Stimulated activated CD8-positive, alpha-beta memory T cell treated with anti-CD3 and anti-CD28 coated beads, Interleukin-4, amount 100 ng/mL, for 1 hour (primary cell): ENCODE measurements around the gene MPEG1.

Experiments used
- DNase-seq, 2 donors: peaks; one replicate each; pipeline ENCODE4 v3.0.0-alpha.2; 2020; ENCODE audit warnings: low read depth in 2 of 2, low spot score in 1 of 2

Gene MPEG1

DNA sequence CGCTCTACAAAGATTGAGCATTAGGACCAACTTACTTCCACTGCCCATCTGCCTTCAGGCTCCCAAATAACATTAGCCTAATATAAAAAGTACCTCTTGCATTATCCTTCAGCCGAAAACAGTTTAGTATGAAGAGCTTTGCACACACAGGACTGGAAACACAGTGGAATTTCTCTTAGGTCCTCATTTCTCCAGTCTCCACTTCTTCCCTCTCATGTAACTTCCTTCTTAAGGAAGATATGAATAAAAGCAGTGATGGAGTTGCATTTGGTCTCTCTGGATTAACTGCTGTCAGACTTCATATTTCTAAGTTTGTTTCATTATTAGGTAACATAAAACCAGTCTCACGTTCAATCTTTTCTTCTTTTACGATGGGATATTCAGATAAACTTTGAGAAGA lies 5.6 kb upstream of the MPEG1 start:
- DNase-seq, result no peak

DNA sequence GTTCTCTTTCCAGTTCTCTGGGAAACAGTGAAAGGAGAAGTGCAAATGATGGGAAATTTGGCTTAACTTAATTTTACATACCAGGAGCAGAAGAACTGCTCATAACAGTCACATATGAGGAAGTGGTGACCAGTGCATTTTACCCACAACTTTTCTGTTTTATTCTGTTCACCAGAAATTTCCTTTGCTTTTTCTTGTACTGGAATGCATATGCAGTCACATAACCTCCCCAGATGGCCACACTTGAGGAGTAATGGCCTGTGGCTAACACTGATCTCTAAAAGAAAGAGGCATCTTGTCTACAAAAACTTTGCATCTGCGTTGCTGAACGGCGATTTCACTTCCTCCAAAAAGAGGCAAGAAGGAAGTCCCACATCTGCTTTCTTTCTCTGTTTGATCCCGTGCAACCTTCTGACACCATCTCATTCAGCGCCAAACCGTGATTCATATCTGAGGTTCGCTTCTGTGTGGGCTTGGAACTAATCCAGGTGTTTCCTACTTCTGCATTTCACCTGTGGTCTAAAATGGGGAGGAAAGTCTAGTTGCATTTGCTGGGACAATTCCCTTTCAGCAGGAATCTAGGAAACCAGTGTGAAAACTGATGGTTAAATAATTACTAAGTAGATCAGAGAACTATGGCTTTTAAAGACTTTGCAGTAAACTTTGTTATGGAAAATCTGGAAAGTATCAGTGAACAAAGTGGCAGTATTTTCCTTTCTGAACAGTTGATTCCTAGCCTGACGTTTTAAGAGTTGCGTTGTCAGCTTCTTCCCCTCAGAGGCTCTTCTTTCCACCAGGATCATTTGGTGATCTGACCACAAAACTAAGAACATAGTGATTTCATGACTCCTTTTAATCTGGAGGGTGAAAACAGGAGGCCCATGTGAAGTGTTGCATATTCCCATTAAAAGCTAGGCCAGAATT lies 4.2 kb upstream of the MPEG1 start:
- no peak for DNase-seq

DNA sequence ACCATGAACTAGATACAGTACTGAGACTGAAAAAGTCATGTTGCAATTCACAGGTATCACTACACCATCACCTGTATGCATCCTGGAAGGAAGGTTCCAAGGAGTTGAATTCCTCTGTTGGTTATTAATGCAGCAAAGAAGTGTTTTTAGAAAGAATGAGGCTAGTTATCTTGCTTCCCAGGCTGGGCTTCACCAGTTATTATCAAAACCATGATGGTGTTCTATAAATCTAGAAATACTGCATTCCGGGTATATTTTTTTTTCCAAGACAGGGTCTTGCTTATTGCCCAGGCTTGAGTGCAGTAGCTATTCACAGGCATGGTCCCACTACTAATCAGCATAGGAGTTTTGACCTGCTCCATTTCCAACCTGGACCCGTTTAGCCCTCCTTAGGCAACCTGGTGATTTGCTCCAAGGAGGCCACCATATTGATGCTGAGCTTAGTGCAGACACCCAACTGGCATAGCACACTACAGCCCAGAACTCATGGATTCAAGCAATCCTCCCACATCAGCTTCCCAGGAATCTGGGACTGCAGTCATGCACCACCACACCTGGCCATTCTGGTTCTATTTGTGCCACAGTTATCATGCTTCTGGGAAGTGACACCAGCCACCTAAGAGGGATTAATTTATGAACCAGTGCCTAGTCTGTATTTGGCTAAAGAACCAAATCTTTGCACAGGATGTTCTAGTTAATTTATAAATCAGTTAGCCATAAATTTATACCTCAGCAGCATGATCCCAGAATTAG lies 1.6 kb upstream of the MPEG1 start:
- DNase-seq, result no peak

DNA sequence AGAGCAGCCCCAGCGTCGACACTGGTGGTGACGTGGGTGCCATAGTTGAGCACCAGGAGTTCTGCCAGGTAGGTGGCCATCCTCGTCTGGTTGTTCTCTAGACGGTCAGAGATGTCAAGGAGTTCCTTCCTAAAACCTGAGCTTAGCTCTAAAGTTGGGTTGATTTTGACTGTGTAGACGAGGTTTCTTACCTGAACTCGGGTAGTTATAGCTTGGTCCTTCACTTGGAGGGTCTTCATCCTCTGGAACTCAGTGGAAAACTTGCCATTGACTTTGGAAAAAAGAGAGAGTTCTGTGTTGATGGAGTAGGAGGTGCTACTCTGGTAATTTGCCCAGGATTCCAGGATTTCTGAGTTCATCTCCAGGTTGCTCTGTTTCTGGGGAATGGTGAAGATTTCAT lies 505 bp downstream of the MPEG1 start:
- DNase-seq, result no peak

DNA sequence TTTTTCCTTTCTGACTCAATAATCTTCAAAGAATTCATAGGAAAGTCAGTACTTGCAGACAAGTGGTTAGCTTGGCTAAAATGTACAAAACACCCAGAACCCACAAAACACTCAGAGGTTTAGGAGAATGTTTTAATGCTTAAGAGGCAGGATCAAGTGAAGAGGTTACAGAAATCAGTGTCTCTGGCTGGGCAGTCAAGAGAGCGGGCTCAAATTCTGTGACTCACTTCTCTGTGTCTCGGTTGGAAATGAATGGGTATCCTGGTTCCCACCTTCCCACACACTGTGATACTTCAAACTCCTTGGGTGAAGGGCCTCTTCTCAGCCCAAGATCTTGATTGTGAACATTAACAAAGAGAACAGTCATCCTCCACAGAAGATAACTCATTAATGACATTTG lies 3.8 kb downstream of the MPEG1 start:
- DNase-seq, result no peak

DNA sequence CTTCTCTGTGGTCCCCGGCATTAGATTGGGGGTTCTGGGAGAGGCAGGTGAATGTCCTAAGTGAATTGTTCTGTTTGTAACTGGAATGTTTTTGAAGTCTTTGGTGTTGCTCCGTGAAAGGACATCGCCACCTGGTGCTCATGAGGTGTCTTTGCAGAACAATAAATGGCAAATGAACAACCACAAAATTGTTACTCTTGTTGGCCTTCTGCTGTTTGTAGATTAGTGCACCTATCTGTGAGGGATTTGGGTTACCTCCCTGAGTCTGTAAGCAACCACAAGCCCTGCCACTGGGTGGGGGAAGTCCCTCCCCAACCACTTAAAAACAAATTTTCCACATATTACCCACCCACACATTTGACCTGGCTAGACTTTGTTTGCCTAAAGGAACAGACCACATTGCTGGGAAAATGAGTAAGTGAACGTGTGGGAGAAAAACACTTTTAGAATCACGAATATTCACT lies 4.7 kb downstream of the MPEG1 start:
- DNase-seq, result peak in 1 of 2 donors; percentile 2

DNA sequence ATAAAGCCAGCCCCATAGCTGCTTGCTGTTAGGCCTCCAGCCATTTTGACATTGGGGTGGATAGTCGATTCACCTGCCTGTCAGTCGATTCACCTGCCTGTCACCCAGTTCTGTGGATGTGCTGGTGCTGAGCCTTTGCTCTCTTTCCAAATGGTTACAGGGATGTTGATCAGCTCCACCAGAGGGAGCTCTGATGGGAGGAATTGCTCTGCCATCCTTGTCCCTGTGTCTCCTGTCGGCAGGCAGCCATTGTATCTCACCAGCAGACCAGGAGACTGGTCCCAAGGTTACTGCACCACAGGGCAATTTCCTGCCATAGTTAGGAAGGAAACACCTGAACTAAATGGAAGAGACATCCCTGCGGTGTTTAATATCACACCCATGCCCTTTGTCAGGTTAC lies 6.1 kb downstream of the MPEG1 start:
- DNase-seq, result no peak

DNA sequence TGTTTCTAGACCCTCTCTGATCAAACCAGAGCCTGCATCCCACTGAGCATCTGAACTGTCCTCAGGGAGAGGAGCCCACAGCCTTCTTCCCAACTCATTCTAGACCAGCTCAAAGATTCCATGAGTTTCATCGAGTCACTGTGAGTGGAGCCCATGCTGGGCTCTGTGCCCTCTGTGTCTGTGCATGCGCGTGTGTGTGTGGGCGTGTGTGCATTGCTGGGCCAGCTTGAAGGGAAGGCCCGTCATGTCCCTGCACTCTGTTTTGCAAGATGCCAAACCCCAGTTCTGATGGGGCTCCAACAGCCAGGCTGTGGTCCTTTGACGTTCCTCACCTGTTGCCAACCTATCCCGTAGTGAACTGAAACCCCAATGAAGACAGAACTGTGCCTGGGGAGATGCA lies 7.1 kb downstream of the MPEG1 start:
- no peak for DNase-seq

DNA sequence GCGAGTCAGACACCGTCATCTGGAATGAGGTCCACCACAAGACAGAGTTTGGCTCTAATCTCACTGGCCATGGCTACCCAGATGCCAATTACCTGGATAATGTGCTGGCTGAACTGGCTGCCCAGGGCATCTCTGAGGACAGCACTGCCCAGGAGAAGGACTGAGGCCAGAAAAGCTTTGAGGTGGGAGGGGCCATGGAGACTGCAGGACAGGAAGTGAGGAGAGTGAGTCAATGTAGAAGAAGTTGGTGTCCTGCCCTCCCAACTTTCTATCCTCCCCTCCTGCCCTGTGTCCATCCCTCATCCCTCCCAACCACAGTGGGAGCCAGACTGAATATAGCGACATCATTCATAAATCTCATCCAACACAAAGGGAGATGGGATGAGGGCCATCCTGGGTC lies 8.0 kb downstream of the MPEG1 start:
- no peak for DNase-seq

DNA sequence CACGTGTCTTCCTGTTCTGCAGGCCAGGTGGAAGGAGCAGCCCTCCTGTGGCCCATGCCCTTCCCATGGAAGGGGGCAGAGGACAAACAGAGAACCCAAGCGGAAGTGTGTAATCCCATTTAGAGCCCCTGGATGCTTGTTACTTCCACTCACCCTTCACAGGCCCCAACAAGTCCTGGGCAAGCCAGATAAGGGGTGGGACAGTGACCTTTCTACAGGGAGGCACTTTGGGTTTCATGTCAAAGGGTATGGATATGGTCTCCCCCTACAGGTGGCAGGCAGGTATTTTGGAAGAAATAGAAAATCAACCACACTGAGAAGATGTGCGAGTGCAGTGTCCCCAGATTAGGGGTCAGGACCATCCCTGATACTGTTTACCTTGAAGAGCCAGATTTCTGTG lies 11.4 kb downstream of the MPEG1 start:
- DNase-seq, result no peak

DNA sequence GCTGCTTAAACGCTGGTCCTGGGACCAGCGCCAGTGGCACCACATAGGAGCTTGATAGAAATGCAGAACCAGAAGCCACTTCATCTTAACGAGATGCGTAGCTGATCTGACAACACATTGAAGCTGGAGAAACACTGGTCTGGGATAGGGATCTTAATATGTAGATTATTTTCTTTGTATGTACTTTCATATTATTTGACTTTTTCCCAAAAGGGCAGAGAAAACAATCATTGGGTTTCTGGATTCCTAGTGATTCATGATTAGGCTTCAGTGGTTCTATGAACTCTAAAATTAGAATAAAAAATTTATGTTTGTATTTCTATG lies 12.3 kb downstream of the MPEG1 start:
- DNase-seq, result no peak

DNA sequence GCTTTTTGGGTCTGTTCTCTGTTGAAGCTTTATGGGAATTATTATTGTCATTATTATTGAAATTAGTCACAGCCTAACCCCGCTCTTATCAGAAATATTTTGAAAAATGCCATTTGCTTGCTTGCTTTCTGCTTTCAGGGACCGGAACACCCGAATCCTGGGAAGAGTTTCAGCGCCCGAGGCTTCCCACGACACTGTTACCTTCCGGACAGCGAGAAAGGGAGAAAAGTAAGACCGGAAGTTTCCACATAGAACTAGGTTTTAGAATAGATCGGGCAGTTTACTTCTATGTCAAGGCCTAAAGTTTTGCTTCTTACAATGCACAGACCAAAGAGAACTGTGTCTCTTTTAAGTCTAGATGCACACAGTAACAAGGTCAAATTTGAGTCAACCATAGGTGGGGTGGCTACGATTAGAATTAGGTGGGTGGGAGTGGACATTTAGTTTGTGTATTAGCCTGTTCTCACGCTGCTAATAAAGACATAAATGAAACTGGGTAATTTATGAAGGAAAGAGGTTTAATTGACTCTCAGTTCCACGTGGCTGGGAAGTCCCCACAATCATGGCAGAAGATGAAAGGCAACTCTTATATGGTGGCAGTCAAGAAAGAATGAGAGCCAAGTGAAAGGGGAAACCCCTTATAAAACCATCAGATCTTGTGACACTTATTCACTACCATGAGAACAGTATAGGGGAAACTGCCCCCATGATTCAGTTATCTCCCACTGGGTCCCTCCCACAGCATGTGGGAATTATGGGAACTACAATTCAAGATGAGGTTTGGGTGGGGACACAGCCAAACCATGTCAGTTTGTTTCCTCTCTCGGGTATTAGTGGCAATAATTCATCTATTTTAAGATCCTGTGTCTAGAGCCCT lies 12.9 kb downstream of the MPEG1 start:
- DNase-seq, result no peak

DNA sequence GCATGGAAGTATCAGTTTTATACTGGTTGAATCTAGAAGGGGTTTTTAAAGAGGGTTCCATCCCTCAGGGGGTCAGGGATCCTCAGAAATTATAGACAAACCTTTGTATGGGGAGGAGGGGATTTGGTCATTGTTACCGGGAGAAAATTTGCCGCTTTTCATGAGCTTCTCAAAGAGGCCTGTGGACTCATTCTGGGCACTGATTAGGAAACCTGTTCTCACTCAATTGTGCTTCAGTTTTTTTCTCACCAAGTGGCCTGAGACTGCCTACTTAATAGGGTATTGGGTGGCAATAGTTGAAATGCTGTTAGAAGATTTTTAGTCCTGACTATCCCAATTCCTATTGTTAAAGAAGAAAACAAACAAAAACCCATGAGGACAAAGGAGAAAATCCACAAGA lies 14.0 kb downstream of the MPEG1 start:
- DNase-seq, result no peak

DNA sequence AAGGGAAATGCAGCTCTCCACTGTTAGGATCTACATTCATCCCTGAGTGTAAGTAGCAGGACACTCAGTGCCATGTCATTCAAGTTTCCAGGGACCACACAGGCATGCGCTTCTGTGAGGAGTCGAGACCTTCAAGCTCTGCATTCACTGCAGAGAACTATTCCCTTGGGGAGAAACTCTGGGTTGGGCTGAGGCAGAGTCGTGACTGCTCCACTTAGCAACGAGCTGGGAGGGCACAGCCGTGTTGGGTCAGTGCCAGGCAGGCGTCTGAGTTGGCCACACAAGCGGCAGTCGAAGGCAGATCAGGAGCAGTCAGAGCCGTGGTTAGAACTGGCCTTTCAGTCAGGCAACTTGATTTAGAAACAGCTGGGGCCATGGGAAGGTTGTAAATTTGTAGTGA lies 14.7 kb downstream of the MPEG1 start:
- DNase-seq, result no peak

DNA sequence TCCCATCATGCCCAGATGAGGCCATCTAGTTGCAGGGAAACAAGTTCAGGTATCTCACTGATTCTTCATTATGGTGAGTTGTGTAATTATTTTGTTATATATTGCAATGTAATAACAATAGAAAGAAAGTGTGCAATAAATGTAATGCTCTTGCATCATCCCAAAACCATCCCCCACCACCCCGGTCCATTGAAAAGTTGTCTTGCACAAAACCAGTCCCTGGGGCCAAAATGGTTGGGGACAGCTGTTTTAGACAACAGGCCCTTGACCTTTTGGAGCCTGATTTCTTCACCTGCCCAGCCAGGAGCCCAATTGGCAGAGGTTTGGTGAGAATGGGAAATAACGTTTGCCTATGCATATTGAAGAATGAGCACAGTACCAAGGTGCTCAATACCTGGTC lies 15.9 kb downstream of the MPEG1 start:
- DNase-seq, result no peak

DNA sequence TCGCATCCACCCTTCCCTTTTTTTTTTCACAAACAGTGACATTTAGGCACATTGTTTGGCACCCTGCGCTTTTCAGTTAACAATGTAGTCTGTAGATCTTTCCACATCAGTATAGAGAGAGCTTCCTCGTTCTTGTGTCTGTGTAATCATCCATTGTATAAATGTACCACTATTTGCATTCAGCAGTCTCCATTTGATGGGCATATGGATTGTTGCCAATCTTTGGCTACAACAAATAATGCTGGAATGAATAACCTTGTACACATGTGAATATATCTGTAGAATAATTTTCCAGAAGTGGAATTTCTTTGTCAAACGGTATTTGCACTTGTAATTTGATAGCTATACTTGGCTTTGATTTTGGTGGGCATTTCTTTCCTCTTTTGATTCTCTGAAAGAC lies 17.1 kb downstream of the MPEG1 start:
- no peak for DNase-seq

DNA sequence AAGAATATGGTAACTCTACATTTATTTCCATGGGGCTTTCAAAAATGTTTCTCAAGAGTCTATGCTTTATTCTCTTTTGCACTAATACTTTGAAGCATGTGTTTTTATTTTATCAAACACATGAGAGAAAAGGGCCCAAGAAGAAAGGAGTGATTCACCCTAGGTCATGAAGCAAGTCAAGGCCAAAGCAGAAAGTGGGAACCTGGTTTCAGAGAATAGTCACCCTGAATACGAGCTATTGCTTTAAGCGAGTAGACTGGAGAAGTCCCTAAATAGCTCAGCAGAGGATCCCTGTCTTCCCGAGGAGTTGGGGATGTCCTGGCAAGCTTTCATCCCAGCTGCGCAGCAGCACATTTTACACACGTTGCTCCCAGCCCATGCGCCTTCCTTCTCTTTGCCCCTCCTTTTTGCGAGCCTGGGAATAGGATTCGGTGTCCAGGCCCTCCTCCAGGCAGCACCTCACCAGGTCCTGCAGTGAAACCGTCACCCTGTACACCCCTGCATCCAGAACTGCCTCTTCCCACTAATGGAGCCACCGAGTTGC lies 19.1 kb downstream of the MPEG1 start:
- no peak for DNase-seq

DNA sequence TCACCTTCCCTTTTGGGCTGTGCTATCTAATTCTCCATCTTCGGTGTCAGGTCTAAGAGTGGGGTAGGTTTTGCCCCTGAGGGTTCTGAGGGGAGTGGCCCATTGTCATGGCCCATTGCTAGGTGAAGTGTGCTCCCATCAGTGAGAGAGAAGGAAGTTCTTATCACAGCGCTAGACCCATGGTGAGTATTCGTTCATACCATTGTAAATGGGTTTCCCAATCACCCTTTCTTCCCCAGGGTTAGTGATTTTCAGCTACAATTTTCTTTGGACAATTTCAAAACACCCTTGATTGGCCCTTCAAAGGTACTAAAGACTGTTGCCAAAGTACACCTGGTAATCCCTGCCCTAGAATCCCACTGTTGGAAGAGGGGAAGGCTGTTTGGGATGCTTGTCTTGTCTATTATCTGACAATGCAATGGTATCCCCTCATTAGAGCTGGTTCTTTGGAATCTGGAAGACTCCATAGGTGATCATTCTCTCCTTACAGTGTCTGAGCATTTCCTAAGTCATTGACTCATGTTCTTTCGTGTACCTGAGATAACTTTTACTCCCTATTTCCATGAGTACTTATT lies 20.2 kb downstream of the MPEG1 start:
- DNase-seq, result no peak

DNA sequence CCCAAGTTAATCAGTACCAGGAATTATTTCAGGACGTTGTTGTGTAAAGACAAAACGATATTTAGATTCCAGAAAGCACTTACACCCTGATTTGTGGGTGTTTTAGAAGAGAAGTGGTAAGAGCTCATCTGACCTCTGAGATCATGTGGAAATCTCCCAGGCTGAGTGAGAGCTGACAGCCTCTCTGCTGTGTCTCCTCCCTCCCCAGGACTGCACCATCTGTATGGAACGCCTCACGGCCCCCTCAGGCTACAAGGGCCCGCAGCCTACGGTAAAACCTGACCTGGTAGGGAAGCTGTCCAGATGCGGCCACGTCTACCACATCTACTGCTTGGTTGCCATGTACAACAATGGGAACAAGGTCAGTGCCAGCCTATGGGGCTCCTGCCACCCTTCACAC lies 20.8 kb downstream of the MPEG1 start:
- no peak for DNase-seq

DNA sequence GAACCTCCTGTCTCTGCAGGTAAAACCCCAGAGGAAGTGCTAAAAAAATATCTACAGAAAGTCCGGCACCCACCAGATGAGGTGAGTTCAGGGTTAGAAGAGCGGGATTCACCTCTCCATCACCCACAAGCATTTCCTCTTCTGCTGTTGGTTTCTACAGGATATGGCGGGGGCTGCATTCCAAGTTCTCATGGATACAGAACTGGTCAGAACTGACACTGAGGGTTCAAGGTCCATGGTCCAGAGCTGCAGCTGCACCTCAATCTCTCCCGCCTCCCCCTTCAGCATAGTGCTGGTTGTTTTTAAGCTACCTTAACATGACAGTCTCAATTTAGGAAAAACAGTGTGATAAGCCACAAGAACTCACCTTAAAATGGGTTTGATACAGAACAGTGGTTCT lies 21.6 kb downstream of the MPEG1 start:
- no peak for DNase-seq

DNA sequence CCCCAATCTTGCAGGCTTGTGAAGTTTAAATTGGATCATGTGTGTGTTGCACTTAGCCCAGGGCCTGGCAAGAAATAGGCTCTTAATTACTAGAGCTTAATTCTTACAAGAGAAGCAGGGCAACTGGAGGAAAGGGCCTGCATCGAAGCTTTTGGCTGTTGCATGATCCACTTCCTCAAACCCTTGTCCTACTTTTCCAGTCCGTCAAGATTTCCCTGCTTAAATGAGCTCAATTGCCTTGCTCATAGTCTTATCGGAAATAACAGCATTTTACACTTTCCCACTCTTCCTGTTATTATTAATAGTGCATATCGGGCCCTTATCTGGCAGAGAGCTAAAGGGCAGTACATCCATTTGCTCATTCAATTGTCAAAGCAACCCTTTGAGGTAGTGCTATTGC lies 22.7 kb downstream of the MPEG1 start:
- no peak for DNase-seq
